PC-3 (cell line): ENCODE data around the gene RSPH10B2. TPM values are rescaled to one million over a fixed set of nuclear protein-coding genes. Genes with fewer than 3 reads are reported as not detected.
"Not testable (repeated sequence)": the region's sequence is repeated elsewhere in the genome, so short reads cannot be mapped to it uniquely, and the experiment has no call there.

ENCODE experiments used
- ATAC-seq: fragments of 200-7000 bp; cut with Tn5 transposase; 2 replicates; pipeline ENCODE4 v1.9.1; 2020; ENCODE audit warnings: mild to moderate bottlenecking, moderate library complexity
- BruUV-seq: library from RNA; stranded (reverse); fragments of 400-500 nt; replicated peaks from 2 replicates; lab custom pipeline; 2021; lab: Mats Ljungman, UMichigan
- CTCF ChIA-PET: fragments of 300-600 bp; sonication (Branson Sonifier 250); formaldehyde crosslinking; loops from one replicate; lab custom pipeline; 2022; ENCODE audit warnings: antibody characterized with exemption; lab: Charles Lee
- POLR2A ChIA-PET: fragments of 300-600 bp; sonication (Branson Sonifier 250); formaldehyde crosslinking; loops from one replicate; lab custom pipeline; 2022; ENCODE audit warnings: antibody characterized with exemption; ENCODE audit not compliant: unreplicated experiment; lab: Charles Lee
- DNase-seq: peaks from one replicate; pipeline ENCODE4 v3.0.0-alpha.2; 2015
- H2AFZ ChIP-seq: fragments of 300-600 bp; sonication (generic); 2 replicates; pipeline ENCODE4 v1.6.0; 2016; ENCODE audit warnings: antibody characterized with exemption, low read length
- H3F3A ChIP-seq: fragments of 300-600 bp; sonication (generic); one replicate; pipeline ENCODE4 v1.6.0; 2017; ENCODE audit warnings: antibody characterized with exemption, low read length, control low read depth, mild to moderate bottlenecking; ENCODE audit not compliant: unreplicated experiment
- H3K27ac ChIP-seq: fragments of 300-600 bp; sonication (generic); 2 replicates; pipeline ENCODE4 v1.5.1; 2016; ENCODE audit warnings: mild to moderate bottlenecking, low read length
- H3K27me3 ChIP-seq: fragments of 300-600 bp; sonication (generic); 2 replicates; pipeline ENCODE4 v1.6.1; 2016; ENCODE audit warnings: low read length, mixed read lengths
- H3K36me3 ChIP-seq: fragments of 300-600 bp; sonication (generic); 2 replicates; pipeline ENCODE4 v1.6.1; 2016; ENCODE audit warnings: low read depth, mixed run types, low read length, mixed read lengths
- H3K4me1 ChIP-seq: fragments of 300-600 bp; sonication (generic); 2 replicates; pipeline ENCODE4 v1.5.1; 2016; ENCODE audit warnings: low read length; ENCODE audit not compliant: insufficient read depth
- H3K4me2 ChIP-seq: fragments of 300-600 bp; sonication (generic); 2 replicates; pipeline ENCODE4 v1.6.0; 2016; ENCODE audit warnings: low read length
- H3K4me3 ChIP-seq: fragments of 300-600 bp; sonication (generic); 2 replicates; pipeline ENCODE4 v1.5.1; 2016; ENCODE audit warnings: mild to moderate bottlenecking, low read length, mixed read lengths
- H3K79me2 ChIP-seq: fragments of 300-600 bp; sonication (generic); 2 replicates; pipeline ENCODE4 v1.6.1; 2017; ENCODE audit warnings: low read length, mixed read lengths
- H3K9ac ChIP-seq: fragments of 300-600 bp; sonication (generic); 2 replicates; pipeline ENCODE4 v1.6.0; 2016; ENCODE audit warnings: mild to moderate bottlenecking, low read length
- H3K9me2 ChIP-seq: fragments of 300-600 bp; sonication (generic); replicated peaks from 2 replicates; pipeline ENCODE4 v1.6.1; 2016; ENCODE audit warnings: mixed run types, low read length, mixed read lengths
- H3K9me3 ChIP-seq: fragments of 300-600 bp; sonication (generic); 2 replicates; pipeline ENCODE4 v1.6.1; 2016; ENCODE audit warnings: low read length, mixed read lengths
- H4K20me1 ChIP-seq: fragments of 300-600 bp; sonication (generic); 2 replicates; pipeline ENCODE4 v1.6.1; 2016; ENCODE audit warnings: low read length, mixed read lengths
- intact Hi-C: fragments of 100-400 bp; cut with micrococcal nuclease; formaldehyde crosslinking; loops from 2 replicates; pipeline ENCODE4 v1.9.0; 2023
- total RNA-seq: library from RNA; depleted of rRNA; stranded (reverse); fragments of >200 nt; gene quantifications from 2 replicates; pipeline ENCODE4 v1.2.3, GENCODE V29; 2014; rRNA removed

RSPH10B2 gene
- total RNA-seq, 1 experiment from 2014 or later, result 0.47 TPM

GRCh38 chr7:6843092-6843491, 89.2 kb downstream of the RSPH10B2 start:
- H3K4me3 ChIP-seq, H3K36me3 ChIP-seq, H3K9ac ChIP-seq, BruUV-seq, ATAC-seq, DNase-seq, POLR2A ChIA-PET, intact Hi-C loops, H4K20me1 ChIP-seq, H3K79me2 ChIP-seq, H3K9me2 ChIP-seq, H3K9me3 ChIP-seq, H3F3A ChIP-seq, H3K27me3 ChIP-seq, H2AFZ ChIP-seq, CTCF ChIA-PET: not testable (repeated sequence)
- H3K27ac ChIP-seq, result peak overlapping the region; percentile 82
- peak overlapping the region; percentile 41; the same call in 1 of the 2 replicates for H3K4me2 ChIP-seq
- H3K4me1 ChIP-seq, result peaks cover 18% of the 10 kb centered on the region

GRCh38 chr7:6843654-6844053, 89.8 kb downstream of the RSPH10B2 start:
- H3K9ac ChIP-seq, CTCF ChIA-PET, BruUV-seq, H3K4me2 ChIP-seq, H3K79me2 ChIP-seq, intact Hi-C loops, H3K9me2 ChIP-seq, H2AFZ ChIP-seq, H3K4me3 ChIP-seq, POLR2A ChIA-PET, H3K27me3 ChIP-seq, H3K27ac ChIP-seq, H3K36me3 ChIP-seq, H3F3A ChIP-seq, ATAC-seq, H4K20me1 ChIP-seq, DNase-seq, H3K9me3 ChIP-seq: not testable (repeated sequence)
- peaks cover 18% of the 10 kb centered on the region for H3K4me1 ChIP-seq

GRCh38 chr7:6845971-6846449, 92.1 kb downstream of the RSPH10B2 start:
- H3K9me2 ChIP-seq, H3F3A ChIP-seq, POLR2A ChIA-PET, DNase-seq, H2AFZ ChIP-seq, CTCF ChIA-PET, H3K4me3 ChIP-seq, H4K20me1 ChIP-seq, H3K9ac ChIP-seq, intact Hi-C loops, H3K27me3 ChIP-seq, BruUV-seq, H3K36me3 ChIP-seq, H3K4me2 ChIP-seq, H3K27ac ChIP-seq, ATAC-seq, H3K9me3 ChIP-seq, H3K79me2 ChIP-seq: not testable (repeated sequence)
- H3K4me1 ChIP-seq, result peaks cover 18% of the 10 kb centered on the region

GRCh38 chr7:6847751-6848150, 93.8 kb downstream of the RSPH10B2 start:
- H3K4me2 ChIP-seq, H3K9ac ChIP-seq, CTCF ChIA-PET, H3K27ac ChIP-seq, H3K9me2 ChIP-seq, H3K9me3 ChIP-seq, H4K20me1 ChIP-seq, intact Hi-C loops, DNase-seq, H3K27me3 ChIP-seq, H3K4me3 ChIP-seq, H3K36me3 ChIP-seq, H3K79me2 ChIP-seq, ATAC-seq, POLR2A ChIA-PET, H3F3A ChIP-seq, BruUV-seq, H3K4me1 ChIP-seq, H2AFZ ChIP-seq: not testable (repeated sequence)

Other genes with a start within 250 kb of the RSPH10B2 start
- gene GRID2IP, start 202.6 kb upstream of the RSPH10B2 start, total RNA-seq, result not detected in 2 replicates
- 28.9 and 33.9 TPM in 2 replicates for gene ZDHHC4, start 176.6 kb upstream of the RSPH10B2 start, total RNA-seq
- gene INTS15, start 164.1 kb upstream of the RSPH10B2 start, total RNA-seq, result 22.7 and 23.5 TPM in 2 replicates
- gene ZNF853, start 138.5 kb upstream of the RSPH10B2 start, total RNA-seq, result 1.0 and 1.6 TPM in 2 replicates
- 17.5 and 26.7 TPM in 2 replicates for gene ZNF316, start 116.8 kb upstream of the RSPH10B2 start, total RNA-seq
- gene ZNF12, start 47.2 kb upstream of the RSPH10B2 start, total RNA-seq, result 12.5 and 27.6 TPM in 2 replicates
- 36.9 and 73.6 TPM in 2 replicates for gene CCZ1B, start 72.2 kb downstream of the RSPH10B2 start, total RNA-seq